SK-N-MC (cell line): ENCODE measurements around the gene PRKACB.

Experiments used
- EZH2 ChIP-seq: fragments of 200-600 bp; sonication (generic); IDR thresholded peaks from one replicate; pipeline ENCODE4 v1.6.1; 2017; ENCODE audit warnings: antibody characterized with exemption
- FOXP2 ChIP-seq: optimal IDR thresholded peaks from 2 replicates; pipeline ENCODE3; 2011; ENCODE audit warnings: mild to moderate bottlenecking, moderate library complexity; ENCODE audit not compliant: insufficient read depth; ENCODE audit errors: extremely low read length, control extremely low read depth
- POLR2AphosphoS5 ChIP-seq: IDR thresholded peaks from 2 replicates; pipeline ENCODE4 v1.6.1; 2012; ENCODE audit warnings: mild to moderate bottlenecking, low read depth, low read length, borderline replicate concordance

DNA sequence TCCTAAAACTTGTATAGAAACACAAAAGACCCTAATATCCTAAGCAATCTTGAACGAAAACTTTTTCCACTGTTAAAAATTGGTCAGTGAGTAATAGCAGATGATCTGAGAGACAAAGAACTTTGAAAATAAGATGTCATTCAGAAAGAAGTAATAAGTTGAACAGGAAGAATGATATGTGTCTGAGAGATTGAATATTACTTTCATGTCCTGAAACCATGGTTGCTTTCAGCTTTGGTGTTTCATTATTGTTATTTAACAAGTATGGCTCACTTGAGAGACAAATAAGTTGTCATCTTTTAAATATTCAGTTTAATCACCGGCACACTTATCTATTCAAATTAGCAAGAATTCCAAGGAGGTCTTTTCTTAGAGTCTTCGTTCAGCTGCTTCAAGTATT, 11.4 kb downstream of the PRKACB start:
- TF ChIP-seq EZH2 (no peak), POLR2AphosphoS5 (no peak), FOXP2 (no peak)
